LNCAP (cell line): ENCODE results near the gene ADGRG2.

Experiments
- CTCF ChIP-seq: fragments of 450-650 bp; IDR thresholded peaks from 2 replicates; pipeline ENCODE4 v1.5.1; 2017; ENCODE audit warnings: mild to moderate bottlenecking

Gene ADGRG2

GRCh38 chrX:19100586-19100985 lies 21.7 kb downstream of the ADGRG2 start:
- TF ChIP-seq CTCF, result no peak

GRCh38 chrX:19097553-19098283 lies 24.6 kb downstream of the ADGRG2 start:
- TF ChIP-seq CTCF, result no peak

GRCh38 chrX:19096586-19096985 lies 25.7 kb downstream of the ADGRG2 start:
- no peak for TF ChIP-seq CTCF

- TF ChIP-seq CTCF, result no peak
Measured at GRCh38 chrX:19094654-19095053, 27.6 kb downstream of the ADGRG2 start.

- TF ChIP-seq CTCF, result no peak
Measured at GRCh38 chrX:19091596-19091995, 30.7 kb downstream of the ADGRG2 start.

- no peak for TF ChIP-seq CTCF
Measured at GRCh38 chrX:19089555-19090040, 32.7 kb downstream of the ADGRG2 start.

GRCh38 chrX:19086102-19086772 lies 36.0 kb downstream of the ADGRG2 start:
- TF ChIP-seq CTCF, result no peak
